HG02884 (cell line): ENCODE results near the gene LIMA1.
"Not testable (repeated sequence)": the region's sequence is repeated elsewhere in the genome, so short reads cannot be mapped to it uniquely, and the experiment has no call there.

Experiments used
- ATAC-seq: cut with Tn5 transposase; IDR thresholded peaks from one replicate; pipeline ENCODE4 v1.9.1; 2021; ENCODE audit warnings: mild to moderate bottlenecking, moderate library complexity; ENCODE audit not compliant: unreplicated experiment

The LIMA1 gene

DNA sequence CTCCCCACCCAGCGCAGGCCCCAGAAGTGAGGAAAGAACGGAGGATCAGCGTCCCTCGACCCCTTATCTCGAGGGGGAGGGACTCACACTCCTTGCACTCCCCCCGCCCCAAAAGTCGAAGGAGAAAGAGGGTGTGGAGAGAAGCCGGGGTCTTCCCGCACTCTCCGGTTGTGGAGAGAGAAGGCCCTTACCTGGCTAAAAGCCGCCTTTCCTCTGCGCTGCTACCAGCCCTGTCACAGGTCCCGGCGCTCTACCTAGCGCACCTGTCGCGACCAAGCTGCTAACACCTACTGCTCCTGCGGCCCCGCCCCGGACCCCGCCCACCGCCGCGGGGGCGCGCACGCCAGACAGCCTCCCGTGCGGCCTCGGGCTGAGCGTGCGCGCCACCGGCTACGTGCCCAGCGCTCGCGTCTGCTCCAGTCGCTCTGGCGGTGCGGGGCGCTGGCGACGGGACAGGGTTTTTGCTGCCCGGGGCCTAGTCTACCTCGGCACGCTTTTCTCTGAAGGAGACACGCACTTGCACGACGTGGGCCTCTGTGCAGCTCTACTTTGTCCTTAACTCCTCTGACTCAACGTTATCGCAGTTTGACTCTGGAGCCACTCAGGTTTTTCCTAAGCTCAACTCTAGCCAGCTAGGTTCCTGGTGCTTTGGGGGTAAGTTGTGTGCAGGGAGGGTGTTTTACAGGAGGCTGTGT is at the start of gene LIMA1:
LIMA1 (minus strand) TSS at position 292 of the 695 bp plus-strand sequence. CDS start 34,769 bp downstream, outside the sequence.
- ATAC-seq, result peak; percentile 86

DNA sequence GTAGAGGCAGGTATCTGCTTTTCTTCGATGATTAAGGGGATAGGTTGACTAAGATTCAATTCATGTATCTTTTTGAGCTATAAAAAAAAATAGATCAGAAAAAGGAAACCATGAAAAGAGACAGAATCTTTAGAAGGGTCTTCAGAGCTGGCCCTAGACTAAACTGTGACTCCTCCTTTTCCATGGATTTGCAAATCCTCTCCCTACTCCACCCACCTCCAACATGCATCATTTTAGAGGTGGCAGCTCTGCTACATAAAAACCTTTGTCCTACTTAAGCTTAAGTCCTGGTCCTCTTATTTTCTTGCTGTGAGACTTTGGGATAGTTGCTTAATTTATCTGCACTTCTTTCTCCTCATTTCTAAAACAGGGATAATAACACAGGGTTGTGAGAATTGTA is 48.4 kb upstream of the LIMA1 start:
- no peak for ATAC-seq

DNA sequence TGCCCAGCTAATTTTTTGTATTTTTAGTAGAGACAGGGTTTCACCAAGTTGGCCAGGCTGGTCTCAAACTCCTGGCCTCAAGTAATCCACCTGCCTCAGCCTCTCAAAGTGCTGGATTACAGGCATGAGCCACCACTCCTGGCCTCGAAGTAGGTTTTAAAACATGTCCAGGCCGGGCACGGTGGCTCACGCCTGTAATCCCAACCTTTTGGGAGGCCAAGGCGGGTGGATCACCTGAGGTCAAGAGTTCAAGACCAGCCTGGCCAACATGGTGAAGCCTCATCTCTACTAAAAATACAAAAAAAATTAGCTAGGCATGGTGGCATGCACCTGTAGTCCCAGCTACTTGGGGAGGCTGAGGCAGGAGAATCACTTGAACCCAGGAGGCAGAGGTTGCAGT is 45.3 kb upstream of the LIMA1 start:
- not testable (repeated sequence) for ATAC-seq

DNA sequence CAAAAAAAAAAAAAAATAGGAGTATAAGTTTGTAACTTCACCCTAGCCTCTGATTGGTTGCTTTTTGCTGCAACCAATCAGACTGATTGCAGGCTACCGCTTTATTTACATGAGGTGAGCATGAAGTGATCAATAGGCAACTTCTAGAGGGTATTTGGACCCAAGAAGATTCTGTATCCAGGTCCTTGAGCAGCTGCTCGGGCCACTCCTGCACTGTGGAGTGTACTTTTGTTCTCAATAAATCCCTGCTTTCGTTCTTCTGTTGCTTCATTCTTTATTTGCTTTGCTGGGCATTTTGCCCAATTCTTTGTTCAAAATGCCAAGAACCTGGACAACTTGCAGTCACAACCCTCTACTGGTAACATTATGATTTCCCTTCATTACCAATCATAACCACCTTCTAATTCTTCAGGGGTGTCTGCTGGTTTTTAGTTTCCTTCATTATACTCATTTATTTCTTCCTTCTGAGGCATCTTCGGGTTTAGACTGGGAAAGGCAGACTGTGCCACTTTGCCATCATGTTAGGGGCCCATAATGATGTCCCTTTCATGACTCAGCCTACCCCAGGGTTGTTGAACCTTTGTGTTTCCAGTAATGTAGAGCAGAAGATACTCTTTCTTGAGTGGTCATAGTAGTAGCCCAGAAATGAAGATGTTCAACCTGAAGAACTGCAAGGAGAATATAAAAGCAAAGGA is 43.4 kb upstream of the LIMA1 start:
- ATAC-seq, result no peak

DNA sequence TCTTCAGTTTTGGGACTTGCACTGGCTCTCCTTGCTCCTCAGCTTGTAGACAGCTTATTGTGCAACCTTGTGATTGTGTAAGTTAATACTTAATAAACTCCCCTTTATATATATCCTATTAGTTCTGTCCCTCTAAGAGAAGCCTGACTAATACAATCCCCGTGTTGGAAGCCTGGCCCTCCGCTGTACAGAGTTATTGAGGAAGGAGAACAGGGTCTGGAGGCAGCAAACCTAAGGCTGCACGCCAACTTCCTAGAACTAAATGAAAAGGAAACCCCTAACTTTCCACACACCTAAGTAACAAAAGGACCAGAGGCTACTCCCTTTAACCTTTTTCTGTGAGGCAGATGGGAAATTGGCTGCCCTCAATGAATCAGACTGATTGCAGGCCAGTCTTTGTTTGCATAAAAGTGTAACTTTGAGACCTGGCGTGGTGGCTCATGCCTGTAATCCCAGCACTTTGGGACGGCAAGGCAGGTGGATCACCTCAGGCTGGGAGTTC is 42.6 kb upstream of the LIMA1 start:
- no peak for ATAC-seq

DNA sequence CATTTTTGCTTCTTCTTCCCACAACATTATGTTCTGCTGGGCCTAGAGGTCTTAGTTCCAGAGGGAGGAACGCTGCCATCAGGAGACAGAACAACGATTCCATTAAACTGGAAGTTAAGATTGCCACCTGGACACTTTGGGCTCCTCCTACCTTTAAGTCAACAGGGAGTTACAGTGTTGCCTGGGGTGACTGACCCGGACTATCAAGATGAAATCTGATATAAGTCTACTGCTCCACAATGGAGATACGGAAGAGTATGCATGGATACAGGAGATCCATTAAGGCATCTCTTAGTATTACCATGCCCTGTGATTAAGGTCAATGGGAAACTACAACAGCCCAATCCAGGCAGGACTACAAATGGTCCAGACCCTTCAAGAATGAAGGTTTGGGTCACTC is 41.5 kb upstream of the LIMA1 start:
- ATAC-seq, result not testable (repeated sequence)

DNA sequence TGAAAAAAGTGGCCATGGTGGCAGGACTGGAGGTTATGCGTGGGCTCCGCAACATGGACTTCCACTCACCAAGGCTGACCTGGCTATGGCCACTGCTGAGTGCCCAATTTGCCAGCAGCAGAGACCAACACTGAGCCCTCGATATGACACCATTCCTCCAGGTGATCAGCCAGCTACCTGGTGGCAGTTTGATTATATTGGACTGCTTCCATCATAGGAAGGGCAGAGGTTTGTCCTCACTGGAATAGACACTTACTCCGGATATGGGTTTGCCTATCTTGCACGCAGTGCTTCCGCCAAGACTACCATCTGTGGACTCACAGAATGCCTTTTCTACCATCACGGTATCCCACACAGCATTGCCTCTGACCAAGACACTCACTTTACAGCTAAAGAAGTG is 40.8 kb upstream of the LIMA1 start:
- not testable (repeated sequence) for ATAC-seq

DNA sequence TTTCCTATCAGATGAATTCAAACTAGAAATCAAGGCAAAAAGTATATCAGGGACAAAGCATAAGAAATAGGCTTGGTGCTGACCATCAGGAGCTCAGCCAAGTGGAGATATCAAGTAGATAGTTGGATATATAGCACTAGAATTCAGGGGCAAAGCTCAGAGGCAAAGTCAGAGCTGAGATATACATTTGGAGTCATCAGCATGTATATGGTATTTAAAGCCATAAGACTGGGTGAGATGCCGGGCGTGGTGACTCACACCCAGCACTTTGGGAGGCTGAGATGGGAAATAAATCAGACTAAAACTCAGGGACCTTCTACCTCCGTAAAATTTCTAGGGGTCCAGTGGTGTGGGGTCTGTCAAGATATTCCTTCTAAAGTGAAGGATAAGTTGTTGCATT is 38.9 kb upstream of the LIMA1 start:
- no peak for ATAC-seq

DNA sequence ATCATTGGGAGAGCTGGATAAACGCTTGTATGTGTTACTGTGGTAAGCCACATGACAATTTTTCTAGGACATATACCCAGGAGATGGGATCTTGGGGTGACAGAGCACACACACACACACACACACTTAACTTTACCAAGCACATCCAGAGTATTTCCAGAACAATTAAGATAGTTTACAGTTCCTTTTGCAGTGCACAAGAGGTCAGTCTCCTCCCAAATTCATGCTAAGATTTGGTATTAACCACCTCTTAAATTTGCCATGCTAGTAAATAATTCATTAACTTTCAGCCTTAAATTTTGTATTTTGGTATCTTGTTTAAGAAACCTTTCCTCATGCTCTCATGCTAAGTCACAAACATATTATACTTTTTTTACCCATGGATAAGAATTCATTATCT is 33.9 kb upstream of the LIMA1 start:
- no peak for ATAC-seq

DNA sequence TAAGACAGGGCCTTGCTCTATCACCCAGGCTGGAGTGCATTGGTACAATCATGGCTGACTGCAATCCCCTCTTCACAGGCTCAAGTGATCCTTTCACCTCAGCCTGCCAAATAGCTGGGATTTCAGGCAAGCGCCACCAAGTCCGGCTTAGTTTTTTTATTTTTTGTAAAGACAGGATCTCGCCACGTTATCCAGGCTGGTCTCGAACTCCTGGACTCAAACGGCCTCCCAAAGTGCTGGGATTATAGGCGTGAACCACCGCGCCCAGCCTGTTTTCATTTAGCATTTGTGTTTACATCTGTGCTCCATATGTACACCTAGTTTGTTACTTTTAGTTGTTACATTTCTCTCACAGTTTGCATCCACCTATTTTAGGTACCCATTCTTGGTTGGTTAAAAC is 32.5 kb upstream of the LIMA1 start:
- ATAC-seq, result no peak

DNA sequence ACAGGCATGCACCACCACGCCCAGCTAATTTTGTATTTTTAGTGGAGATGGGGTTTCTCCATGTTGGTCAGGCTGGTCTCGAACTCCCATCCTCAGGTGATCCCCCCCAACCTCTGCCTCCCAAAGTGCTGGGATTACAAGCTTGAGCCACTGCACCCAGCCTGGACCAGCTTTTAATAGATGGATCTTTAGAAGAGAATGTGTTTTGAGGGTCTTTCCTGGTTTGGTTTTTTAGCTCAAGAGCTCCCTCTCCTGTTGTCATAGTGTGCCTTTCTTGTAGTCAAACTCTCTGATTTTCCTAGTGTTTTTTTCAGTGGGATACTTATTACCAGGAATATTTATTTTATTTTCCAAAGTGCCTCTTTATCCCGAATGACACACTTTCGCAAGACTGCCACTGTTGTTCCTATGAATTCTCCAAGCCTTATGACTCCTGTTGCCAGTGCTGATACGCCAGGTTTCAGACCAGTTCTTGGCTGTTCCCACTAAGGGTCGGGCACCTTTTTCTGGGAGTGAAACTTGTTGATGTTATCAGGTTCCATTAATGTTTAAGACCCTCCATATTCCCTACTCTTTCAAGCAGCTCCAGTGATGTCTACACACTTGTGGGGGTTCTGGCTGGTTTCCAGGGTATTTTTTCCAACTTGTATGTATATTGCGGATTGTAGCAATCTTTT is 31.5 kb upstream of the LIMA1 start:
- no peak for ATAC-seq

DNA sequence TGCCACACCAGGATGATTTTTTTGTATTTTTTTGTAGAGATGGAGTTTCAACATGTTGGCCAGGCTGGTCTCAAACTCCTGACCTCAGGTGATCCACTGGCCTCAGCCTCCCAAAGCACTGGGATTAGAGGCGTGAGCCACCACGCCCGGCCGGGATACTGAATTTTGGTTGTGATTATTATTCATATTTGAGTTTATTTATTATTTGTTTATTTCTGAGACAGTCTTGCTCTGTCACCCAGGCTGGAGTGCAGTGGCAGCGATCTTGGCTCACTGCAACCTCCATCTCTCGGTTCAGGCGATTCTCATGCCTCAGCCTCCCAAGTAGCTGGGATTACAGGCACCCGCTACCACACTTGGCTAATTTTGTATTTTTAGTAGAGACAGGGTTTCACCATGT is 30.7 kb upstream of the LIMA1 start:
- ATAC-seq, result not testable (repeated sequence)

DNA sequence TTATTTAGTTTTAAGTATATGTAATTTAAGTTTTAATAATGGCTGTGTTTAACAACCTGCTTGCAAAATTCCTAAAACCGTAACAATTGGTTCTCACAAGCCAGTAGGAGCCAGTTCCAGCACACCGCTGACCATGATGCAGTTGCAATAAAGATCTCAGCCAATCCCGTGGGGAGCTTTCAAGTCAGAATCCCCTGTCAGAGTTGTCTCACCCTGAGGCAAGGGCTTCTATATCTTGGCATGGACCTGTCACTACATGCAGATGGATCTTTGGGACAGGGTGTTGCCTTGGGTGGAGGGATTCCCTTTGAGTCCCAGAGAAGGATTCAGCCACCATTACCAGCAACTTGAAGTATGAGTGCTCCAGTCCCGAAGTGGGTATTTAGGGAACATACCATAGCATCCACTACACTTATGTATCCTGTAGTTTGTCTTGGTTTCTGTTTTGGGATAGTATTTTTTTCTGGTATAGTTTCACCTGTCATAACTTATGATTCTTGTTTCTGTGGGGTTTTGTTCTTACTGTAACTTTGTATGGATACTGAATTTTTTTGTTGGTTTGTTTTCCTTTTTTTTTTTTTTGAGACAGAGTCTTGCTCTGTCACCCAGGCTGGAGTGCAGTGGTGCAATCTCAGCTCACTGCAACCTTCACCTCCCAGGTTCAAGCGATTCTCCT is 30.1 kb upstream of the LIMA1 start:
- no peak for ATAC-seq

DNA sequence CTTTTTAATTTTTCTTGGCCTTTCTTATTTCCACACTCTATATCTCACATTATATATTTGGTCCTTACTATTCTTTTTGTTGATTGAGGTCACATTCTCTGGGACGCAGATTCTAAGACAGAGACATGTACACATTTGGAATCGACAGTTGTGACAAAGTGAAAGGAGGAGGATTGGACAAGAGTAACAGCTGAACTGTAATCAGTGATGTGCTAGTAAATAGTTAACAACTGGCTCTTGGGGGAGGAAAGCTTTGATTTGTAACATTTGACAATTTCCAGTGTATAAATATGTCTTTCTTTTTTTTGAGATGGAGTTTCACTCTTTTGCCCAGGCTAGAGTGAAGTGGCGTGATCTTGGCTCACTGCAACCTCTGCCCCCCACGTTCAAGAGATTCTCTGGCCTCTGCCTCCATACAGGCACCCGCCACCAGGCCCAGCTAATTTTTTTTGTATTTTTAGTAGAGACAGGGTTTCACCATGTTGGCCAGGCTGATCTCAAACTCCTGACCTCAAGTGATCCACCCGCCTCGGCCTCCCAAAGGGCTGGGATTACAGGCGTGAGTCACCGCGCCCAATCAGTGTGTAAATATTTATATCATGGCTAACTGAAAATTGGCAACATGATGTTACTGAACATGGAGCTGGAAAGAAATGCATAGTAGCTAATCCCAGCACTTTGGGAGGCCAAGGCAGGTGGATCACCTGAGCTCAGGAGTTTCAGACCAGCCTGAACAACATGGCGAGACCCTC is 28.7 kb upstream of the LIMA1 start:
- ATAC-seq, result not testable (repeated sequence)

DNA sequence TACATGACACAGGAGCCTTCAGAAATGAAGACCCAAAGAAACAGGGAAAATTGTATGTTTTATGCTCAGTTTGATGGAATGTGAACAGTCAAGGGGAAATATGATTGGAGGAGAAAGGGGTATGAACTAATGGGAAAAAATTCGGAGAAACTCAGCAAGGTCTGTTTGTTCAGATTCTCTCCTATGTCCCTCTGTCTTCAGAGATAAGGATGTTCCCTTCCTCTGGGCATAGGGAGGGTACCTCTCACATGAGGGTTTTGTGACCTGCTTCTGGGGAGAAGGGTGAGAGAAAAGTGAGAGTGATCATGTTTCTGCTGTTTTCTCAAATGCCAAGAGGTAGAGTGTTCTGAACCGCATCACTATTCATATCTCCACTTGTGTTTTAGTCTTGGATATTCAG is 26.6 kb upstream of the LIMA1 start:
- ATAC-seq, result no peak

DNA sequence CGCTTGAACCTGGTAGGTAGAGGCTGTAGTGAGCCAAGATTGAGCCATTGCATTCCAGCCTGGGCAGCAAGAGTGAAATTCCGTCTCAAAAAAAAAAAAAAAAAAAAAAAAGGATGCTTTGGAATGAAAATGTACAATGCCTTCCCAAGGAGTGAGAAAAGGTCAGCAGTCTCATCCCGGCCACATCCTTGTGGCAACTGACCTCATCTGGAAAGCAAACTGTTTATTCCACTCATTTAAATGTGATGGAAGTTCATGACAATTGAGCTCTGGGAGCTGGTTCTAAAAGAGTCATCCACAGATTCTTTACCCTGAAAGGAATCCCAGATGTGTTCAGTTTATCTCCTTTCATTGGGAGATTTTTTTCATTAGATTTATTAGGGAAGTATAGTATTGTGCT is 19.4 kb upstream of the LIMA1 start:
- ATAC-seq, result no peak

DNA sequence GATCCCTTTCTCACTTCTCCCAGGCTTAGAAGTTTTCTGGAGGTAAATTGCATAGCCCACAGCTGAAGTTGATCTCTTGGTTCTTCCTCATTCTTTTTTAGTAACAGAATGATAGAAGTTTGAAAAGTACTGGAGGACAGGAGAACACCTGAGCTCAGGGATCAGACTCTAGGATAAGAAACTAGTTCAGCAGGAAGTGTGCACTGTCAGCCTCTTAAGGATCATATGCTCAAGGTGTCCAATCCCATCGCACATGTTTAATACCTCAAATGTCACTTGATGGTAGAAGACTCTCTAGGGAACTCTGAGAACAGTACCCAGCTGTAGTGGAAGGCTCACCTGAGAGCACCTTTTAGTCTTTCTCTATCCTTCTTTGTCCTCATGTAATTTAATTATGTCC is 14.7 kb upstream of the LIMA1 start:
- no peak for ATAC-seq

DNA sequence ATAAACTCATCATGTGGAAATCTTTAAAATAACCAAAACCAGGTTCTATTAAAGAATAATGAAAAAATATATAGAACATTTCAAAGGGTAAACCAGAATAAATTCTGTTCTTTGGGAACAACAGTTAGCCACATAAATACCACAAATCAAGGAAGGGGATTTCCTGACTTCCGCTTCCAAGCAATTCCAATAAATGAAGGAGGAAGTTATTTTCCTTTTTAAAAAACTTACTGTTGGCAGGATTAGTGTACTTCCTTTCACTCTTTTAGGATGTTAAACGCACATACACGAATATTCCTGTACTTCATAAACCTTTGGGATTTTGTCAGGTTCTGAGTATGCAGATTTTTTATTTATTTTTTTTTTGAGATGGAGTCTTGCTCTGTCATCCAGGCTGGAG is 13.7 kb upstream of the LIMA1 start:
- ATAC-seq, result no peak

DNA sequence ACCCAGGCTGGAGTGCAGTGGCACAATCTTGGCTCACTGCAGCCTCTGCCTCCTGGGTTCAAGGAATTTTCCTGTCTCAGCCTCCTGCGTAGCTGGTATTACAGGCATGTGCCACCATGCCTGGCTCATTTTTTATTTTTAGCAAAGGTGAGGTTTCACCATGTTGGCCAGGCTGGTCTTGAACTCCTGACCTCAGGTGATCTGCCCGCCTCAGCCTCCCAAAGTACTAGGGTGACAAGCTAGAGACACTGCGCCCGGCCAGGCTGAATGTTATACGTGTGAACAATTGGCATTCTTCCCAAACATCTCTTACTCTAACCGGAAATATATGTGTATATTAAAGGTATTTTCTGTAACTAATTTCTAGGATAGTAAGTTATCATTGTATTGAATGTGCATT is 13.2 kb upstream of the LIMA1 start:
- ATAC-seq, result no peak

DNA sequence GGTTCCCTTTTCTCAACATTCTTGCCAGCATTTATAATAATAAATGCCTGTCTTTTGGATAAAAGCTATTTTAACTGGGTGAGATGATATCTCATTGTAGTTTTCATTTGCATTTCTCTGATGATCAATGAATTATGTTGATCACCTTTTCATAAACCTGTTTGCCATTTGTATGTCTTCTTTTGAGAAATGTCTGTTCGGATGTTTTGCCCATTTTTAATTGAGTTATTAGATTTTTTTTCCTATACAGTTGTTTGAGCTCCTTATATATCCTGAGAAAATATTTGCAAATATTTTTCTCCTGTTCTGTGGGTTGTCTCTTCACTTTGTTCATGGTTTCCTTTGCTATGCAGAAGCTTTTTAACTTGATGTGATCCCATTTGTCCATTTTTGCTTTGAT is 8.1 kb upstream of the LIMA1 start:
- no peak for ATAC-seq

DNA sequence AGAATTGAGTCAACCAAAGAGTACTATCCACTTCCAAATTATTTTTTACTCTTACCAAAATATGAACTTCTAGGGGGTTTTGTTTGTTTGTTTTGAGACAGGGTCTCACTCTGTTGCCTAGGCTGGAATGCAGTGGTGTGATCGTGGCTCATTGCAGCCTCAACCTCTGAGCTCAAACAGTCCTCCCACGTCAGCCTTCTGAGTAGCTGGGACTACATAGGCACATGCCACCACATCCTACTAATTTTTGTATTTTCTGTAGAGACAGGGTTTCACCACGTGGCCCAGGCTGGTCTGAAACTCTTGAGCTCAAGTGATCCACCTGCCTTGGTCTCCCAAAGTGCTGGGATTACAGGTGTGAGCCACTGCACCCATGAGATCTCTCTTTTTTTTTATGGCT is 7.4 kb upstream of the LIMA1 start:
- not testable (repeated sequence) for ATAC-seq
